ENCODE results near the gene JARID2.

- no peak for TF ChIP-seq ZBTB33 (IDR thresholded peaks at IDR 0.05; ENCODE audit: extremely low read depth, insufficient replicate concordance, low read length)
- TF ChIP-seq, protein P1, sequence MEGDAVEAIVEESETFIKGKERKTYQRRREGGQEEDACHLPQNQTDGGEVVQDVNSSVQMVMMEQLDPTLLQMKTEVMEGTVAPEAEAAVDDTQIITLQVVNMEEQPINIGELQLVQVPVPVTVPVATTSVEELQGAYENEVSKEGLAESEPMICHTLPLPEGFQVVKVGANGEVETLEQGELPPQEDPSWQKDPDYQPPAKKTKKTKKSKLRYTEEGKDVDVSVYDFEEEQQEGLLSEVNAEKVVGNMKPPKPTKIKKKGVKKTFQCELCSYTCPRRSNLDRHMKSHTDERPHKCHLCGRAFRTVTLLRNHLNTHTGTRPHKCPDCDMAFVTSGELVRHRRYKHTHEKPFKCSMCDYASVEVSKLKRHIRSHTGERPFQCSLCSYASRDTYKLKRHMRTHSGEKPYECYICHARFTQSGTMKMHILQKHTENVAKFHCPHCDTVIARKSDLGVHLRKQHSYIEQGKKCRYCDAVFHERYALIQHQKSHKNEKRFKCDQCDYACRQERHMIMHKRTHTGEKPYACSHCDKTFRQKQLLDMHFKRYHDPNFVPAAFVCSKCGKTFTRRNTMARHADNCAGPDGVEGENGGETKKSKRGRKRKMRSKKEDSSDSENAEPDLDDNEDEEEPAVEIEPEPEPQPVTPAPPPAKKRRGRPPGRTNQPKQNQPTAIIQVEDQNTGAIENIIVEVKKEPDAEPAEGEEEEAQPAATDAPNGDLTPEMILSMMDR (IDR thresholded peaks at IDR 0.05 in 2 of 3, conservative IDR thresholded peaks at IDR 0.05 in 1 of 3; ENCODE audit: borderline replicate concordance in 1 of 3, insufficient read depth in 1 of 3, low read depth in 2 of 3, low read length in 2 of 3): no peak
- no peak for TF ChIP-seq POLR2A (IDR thresholded peaks at IDR 0.05; ENCODE audit: borderline replicate concordance, extremely low read depth, insufficient read depth, insufficient read length)
- no peak for TF ChIP-seq EGR1 (IDR thresholded peaks at IDR 0.05; ENCODE audit: low read depth)
- no peak for TF ChIP-seq EZH2 (IDR thresholded peaks at IDR 0.05)
- no peak for TF ChIP-seq CEBPB (IDR thresholded peaks at IDR 0.05; ENCODE audit: low read depth)
- TF ChIP-seq MAX (IDR thresholded peaks at IDR 0.05): no peak
- no peak for TF ChIP-seq SIN3A (IDR thresholded peaks at IDR 0.05; ENCODE audit: low read depth)
- TF ChIP-seq RAD21 (IDR thresholded peaks at IDR 0.05; ENCODE audit: low read depth): no peak
Observed at GRCh38 chr6:15319677-15320076, 73.8 kb downstream of the JARID2 start.
